H4 (cell line): ENCODE data around the gene EED. TPM values are rescaled to one million over a fixed set of nuclear protein-coding genes. Genes with fewer than 3 reads are reported as not detected.
A peak's percentile ranks its signal among the peaks of the same experiment; 100 is the strongest.
"Not testable (repeated sequence)": the region's sequence is repeated elsewhere in the genome, so short reads cannot be mapped to it uniquely, and the experiment has no call there.

ENCODE experiments used
- DNase-seq: peaks from one replicate; pipeline ENCODE4 v3.0.0-alpha.2; 2015; ENCODE audit warnings: low spot score
- total RNA-seq: library from RNA; depleted of rRNA; stranded (reverse); fragments of >200 nt; shearing (Covaris generic); gene quantifications from 2 replicates; pipeline ENCODE4 v1.2.3, GENCODE V29; 2014

EED gene
- total RNA-seq, 1 experiment from 2014 or later, result 18.6 TPM

- no peak for DNase-seq
Measured at GRCh38 chr11:86249307-86250098, 5.0 kb downstream of the EED start.

- no peak for DNase-seq
Measured at GRCh38 chr11:86251345-86251744, 6.8 kb downstream of the EED start.

DNA sequence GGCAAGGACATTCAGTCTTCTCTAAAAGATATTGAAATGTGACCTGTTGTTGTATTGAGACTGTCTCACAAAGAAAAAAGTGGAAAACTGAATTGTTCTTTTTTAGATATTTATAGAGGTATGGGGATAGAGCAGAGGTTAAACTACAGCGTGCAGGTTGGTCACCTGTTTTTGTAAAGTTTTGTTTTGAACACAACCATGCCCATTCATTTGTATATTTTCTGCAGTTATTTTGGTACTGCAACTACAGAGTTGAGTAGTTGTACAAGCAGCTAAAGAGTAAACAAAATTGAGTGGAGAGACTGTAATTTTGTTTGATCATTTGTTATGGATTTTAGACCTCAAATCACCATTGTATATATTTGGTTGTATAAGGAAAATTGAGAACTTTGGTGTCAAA lies 11.3 kb downstream of the EED start:
- DNase-seq, result no peak

- no peak for DNase-seq
Measured at GRCh38 chr11:86256608-86257007, 12.1 kb downstream of the EED start.

DNA sequence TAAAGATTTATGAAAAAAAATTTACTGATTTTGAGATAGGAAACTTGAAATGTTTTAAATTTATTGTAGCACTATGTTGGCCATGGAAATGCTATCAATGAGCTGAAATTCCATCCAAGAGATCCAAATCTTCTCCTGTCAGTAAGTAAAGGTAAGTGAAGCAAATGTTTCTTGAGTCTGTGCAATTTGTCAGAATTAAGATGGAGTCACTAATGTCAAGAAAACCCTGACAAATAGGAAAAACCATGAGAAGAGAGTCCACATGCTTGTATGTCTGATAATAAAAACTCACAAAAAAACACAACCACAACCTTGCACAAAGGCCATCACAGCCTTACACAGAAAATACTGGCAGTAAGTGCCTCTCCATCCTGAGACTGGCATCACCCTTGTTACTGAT lies 12.9 kb downstream of the EED start:
- DNase-seq, result no peak

DNA sequence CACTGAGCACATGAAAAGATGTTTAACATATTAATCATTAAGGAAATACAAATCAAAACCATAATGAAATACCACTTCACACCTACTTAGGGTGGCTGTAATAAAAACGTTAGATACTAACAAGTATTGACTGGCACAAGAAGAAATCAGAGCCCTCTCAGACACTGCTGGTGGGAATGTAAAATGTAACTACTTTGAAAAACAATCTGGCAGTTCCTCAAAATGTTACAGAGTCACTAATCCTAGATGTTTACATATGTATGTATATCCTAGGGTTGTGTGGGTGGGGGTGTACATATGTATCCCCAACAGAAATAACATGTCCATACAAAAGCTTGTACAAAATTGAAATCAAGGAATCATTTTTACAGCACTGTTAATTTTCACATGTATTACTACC lies 15.2 kb downstream of the EED start:
- DNase-seq, result no peak

- no peak for DNase-seq
Measured at GRCh38 chr11:86261328-86261727, 16.8 kb downstream of the EED start.

DNA sequence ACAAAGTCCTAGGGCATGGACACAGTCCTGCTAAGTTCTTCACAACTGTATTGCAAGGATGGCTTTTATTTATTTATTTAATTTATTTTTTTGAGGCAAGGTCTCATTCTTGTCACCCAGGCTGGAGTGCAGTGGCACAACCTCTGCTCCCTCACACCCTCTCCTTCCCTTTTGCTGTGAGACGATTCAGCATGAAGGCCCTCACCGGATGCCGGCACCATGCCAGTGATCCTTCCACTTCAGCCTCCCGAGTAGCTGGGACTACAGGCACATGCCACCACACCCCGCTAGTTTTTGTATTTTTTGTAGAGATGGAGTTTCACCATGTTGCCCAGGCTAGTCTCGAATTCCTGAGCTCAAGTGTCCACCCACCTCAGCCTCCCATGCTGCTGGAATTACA lies 17.8 kb downstream of the EED start:
- DNase-seq, result no peak

DNA sequence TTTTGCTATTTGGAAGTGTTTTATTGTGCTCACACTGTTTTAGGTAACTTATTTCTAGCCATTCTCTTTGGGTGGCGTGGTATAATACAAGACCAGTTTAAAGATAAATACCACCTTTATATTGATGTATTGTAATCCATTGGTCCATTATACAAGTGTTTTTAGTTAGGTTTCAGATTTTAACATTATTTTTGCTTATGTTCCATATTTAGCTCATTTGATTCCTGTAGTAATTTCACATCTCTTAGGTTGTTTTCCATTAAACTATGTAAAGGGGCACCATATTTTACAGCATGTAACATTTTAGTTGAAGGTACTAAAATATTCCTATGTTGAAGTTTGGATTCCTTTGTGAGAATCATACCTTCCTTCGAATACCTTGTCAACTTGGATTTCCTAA lies 20.1 kb downstream of the EED start:
- no peak for DNase-seq

DNA sequence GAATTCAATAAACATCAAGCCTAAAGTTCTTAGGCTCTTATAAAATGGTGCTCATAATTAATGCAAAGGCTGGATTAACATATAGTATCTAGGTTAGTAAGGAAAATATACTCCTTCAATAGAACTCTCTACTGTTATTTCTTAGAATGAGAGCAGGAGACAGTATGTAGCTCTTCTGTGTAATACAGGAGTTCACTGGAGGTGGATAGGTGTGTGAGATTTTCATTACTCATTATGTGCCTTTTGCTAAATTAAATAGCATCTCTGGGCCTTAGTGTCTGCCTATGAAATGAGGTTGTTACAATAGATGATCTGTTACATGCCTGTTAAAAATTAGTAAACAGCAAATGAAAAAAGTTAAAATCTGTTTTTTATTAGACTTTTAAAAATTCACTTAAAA lies 20.6 kb downstream of the EED start:
- DNase-seq, result no peak

DNA sequence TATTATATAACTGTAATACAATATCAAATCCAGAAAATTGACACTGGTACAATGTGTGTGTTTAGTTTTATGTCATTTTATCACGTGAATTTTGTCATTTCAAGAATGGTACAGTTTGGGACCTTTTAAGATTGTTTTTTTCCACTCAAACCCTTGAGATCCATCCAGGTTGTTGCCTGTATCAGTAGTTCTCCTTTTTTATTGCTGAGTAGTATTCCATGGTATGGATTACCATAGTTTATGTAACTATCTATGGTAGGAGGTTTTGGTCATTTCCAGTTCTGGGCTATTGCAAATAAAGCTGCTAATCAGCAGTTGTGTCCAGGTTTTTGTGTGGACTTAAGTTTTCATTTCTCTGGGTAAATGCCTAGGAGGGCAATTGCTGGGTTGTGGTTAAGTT lies 25.1 kb downstream of the EED start:
- no peak for DNase-seq

GRCh38 chr11:86274503-86274902 lies 29.9 kb downstream of the EED start:
- no peak for DNase-seq

DNA sequence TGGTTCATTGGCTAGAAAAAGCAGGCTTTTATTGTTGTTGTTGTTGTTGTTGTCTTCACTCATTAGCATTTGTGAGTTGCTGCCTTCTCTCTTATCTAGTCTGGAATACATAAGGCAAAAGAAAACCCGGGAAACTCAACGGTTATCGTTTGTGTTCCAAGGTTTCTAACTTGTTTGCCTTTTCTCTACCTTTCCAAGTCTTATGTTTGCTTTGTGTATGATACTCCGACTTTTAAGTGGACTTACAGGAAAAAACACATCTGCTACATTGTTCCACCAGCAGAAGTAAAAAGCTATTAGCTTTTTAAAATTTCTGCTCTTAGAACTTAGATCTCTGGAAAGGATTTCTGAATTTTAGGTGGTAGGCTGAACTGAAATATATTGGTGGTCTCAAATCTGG lies 30.4 kb downstream of the EED start:
- DNase-seq, result no peak

GRCh38 chr11:86275493-86276370 lies 31.2 kb downstream of the EED start:
- no peak for DNase-seq

GRCh38 chr11:86277741-86278140 lies 33.2 kb downstream of the EED start:
- DNase-seq, result no peak

GRCh38 chr11:86278226-86278625 lies 33.7 kb downstream of the EED start:
- DNase-seq, result no peak

DNA sequence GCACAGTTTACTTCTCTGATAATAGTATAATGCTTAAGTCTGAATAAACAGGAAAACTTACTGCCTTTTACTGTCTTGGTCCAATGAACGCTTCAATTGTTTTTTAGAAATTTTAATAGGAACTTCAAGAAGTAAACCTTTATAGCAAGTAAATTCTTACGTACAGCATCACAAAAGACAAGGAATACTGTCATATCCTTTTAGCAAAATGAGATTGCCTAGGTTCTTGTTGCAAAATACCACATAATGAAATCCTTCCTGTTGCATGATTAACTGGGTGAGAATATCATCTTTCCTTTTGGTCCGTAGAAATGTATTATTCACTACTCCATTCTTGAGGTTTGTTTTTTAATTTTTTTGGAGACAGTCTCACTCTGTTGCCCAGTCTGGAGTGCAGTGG lies 35.2 kb downstream of the EED start:
- no peak for DNase-seq

DNA sequence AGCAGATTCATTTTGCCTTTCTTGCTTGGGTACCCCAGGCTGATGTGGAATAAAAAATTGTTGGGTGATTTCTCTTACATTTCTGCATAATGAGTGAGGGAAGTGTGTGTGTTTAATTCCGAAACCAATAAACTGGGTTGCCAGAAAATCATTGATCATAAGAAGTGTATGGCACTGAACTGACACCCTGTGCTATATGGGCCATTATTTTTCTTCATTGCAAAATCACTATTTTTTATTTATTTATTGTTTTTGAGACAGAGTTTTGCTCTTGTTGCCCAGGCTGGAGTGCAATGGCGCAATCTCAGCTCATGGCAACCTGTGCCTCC lies 42.9 kb downstream of the EED start:
- DNase-seq, result no peak

DNA sequence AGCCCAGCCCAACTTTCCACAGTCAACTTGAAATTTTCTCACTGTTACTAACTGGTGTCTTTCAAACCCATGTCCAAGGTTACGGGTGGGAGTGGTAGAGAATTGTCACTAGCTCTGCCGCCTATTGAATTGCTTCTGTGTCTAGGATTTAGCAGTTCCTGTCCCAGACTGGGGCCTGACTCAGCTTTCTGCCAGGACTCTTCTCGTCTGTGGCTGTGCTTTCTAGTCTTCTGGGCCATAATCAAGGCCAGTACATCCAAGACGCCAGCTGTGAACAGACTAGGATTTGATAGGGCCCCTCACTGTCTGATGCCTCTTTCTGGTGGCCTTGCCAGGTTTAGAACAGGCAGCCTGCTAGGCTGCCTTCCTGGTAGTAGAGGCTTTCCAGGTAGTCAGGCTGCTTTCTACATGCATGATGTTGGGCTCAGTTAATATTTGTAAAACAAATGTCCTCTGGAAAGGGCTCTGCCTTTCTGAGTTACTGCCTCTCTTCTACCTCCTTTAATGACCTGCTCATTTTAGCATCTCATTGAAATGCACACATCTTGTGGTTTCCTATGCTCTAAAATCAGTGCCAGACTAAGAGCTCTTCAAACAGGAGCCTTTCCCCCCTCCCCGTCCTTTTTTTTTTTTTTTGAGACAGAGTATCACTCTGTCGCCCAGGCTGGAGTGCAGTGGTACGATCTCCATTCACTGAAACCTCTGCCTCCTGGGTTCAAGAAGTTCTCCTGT lies 44.4 kb downstream of the EED start:
- no peak for DNase-seq

DNA sequence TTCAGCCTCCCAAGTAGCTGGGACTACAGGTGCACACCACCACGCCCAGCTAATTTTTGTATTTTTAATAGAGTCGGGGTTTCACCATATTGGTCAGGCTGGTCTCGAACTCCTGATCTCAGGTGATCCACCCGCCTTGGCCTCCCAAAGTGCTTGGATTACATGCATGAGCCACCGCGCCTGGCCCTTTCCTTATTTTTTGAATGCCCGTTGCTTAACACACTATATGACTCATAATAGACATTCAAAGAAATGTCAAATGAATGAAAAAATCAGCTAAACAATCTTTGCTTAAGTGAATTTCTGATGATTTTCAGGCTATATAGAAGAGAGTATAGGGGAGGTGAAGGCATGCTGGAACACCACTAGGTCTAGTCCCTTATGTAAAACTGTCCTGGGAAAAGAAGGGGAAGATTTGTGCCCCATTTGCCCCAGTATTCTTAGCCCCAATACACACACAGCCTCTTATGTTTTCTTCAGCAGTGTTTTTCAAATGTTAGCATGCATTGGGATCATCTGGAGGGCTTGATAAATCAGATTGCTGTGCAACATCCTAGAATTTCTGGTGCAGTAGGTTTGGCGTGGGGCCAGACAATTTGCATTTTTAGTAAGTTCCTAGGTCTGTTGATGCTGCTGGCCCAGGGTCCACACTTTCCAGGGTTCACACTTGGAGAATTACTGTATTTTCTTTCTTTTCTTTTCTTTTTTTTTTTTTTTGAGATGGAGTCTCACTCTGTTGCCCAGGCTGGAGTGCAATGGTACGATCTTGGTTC lies 45.1 kb downstream of the EED start:
- DNase-seq, result not testable (repeated sequence)

DNA sequence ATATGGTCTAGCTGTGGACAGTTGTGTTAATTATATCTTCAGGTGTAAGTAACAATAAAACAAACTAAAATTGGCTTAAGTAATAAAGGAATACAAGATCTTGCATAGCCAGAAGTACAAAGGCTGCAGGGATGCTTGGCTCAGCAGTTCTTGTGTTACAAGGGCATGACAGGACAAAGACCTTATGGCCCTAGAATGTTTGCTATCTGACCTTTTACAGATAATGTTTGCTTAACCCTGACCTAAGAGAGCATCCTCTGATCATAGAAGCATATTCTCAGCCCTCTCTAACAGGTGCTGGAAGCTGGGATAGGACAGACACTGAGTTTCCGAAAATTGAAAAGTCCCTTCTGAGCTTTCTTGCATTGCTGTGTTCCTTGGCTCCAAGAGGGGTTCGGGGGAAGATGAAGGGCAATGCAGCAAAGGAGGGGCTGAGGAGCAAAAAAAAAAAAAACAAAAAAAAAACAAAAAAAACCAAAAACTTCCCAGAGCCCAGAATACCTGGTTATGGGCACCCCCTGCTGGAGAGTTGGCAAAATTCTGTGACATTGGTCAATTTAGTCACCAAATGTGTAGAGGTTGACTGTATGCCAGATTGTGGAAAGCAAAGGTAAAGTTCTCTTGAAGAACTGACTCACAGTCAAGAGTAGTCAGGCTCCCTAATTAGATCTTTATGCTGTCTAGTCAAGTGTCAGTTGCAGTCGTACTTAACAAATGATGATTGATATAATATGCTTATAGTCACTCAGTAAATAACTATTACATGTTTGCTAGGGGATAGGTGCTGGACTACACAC lies 47.1 kb downstream of the EED start:
- DNase-seq, result peak; percentile 44
